Measurements from ENCODE around the gene CEND1. TPM values are rescaled to one million over a fixed set of nuclear protein-coding genes. Genes with fewer than 3 reads are reported as not detected.
A peak's percentile ranks its signal among the peaks of the same experiment; 100 is the strongest.

The CEND1 gene
- polyA plus RNA-seq, 1 donor from 2014 or later = 0.99 TPM

GRCh38 chr11:788953-789940 lies 643 bp downstream of the CEND1 start:
- no peaks in the 10 kb centered on the region for H3K36me3 Mint-ChIP-seq
- no peak overlapping the region for H3K27ac Mint-ChIP-seq
- H3K27me3 Mint-ChIP-seq = peaks cover 6% of the 10 kb centered on the region
- no peaks in the 10 kb centered on the region for H3K4me1 Mint-ChIP-seq
- H3K9me3 Mint-ChIP-seq = no peaks in the 10 kb centered on the region
- H3K4me3 Mint-ChIP-seq = peak overlapping the region in 2 of 4 donors; percentile 21 to 38

- Mint-ChIP-seq H3K36me3 (no peaks in the 10 kb centered on the region), H3K9me3 (no peaks in the 10 kb centered on the region), H3K27ac (no peak overlapping the region), H3K4me1 (no peaks in the 10 kb centered on the region), H3K4me3 (no peak overlapping the region), H3K27me3 (peaks cover 6% of the 10 kb centered on the region)
These were observed 1.8 kb downstream of the CEND1 start for GRCh38 chr11:788009-788640.

- Mint-ChIP-seq H3K27ac (peak overlapping the region in 1 of 3 donors; percentile 62), H3K27me3 (peaks cover 6% of the 10 kb centered on the region), H3K36me3 (no peaks in the 10 kb centered on the region), H3K4me1 (no peaks in the 10 kb centered on the region), H3K4me3 (no peak overlapping the region), H3K9me3 (no peaks in the 10 kb centered on the region)
These were observed 2.7 kb downstream of the CEND1 start for GRCh38 chr11:787084-787675.

DNA sequence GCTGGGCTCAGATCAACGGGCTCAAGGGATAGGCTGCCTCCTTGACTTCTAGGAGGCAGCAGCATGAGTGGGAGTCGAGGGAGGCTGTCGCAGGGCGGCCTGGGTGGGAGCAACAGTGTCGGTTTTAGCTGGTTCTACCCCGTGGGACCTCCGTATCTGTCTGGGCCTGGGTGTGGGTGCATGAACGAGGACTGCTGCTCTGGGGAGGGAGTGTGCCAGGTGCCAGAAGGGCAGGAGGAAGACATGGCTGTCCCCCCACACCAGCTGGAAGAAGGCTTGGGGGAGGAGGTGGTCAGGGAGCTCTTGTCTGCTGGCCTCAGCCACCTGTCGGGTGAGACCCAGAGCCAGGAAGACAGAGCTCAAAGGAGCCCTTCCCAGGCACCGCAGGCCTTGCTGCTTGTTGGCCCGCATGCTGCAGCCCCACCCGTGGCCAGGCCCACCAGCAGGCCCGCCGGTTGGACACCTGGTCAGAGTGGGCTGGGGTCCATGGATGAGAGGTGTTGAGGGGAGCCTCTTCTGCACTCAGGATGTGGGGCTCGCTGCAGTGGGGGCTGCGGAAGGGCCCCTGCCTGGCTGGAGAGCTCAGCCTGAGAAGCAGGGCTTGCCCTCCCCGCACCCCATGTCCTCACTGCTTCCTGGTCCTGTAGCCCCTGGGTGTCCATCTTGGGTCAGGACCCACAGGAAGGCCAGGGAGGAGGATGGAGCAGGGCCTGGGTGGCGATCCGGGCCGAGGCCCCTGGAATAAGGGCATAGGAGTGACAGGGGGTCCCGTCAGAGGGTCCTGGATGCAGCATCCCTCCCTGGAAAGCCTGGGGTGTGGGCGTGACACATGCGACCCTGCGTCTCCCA lies 3.4 kb downstream of the CEND1 start:
- H3K4me1 Mint-ChIP-seq = no peaks in the 10 kb centered on the region
- H3K9me3 Mint-ChIP-seq = no peaks in the 10 kb centered on the region
- peak overlapping the region in 2 of 3 donors; percentile 45 to 67 for H3K27ac Mint-ChIP-seq
- H3K36me3 Mint-ChIP-seq = no peaks in the 10 kb centered on the region
- H3K4me3 Mint-ChIP-seq = peak overlapping the region in 2 of 4 donors; percentile 50 to 52
- peaks cover 6% of the 10 kb centered on the region for H3K27me3 Mint-ChIP-seq

GRCh38 chr11:783581-784015 lies 6.3 kb downstream of the CEND1 start:
- H3K27ac Mint-ChIP-seq = peak overlapping the region in 1 of 3 donors; percentile 39
- H3K4me1 Mint-ChIP-seq = no peaks in the 10 kb centered on the region
- no peaks in the 10 kb centered on the region for H3K9me3 Mint-ChIP-seq
- H3K4me3 Mint-ChIP-seq = no peak overlapping the region
- H3K36me3 Mint-ChIP-seq = no peaks in the 10 kb centered on the region
- peaks cover 3% of the 10 kb centered on the region for H3K27me3 Mint-ChIP-seq

DNA sequence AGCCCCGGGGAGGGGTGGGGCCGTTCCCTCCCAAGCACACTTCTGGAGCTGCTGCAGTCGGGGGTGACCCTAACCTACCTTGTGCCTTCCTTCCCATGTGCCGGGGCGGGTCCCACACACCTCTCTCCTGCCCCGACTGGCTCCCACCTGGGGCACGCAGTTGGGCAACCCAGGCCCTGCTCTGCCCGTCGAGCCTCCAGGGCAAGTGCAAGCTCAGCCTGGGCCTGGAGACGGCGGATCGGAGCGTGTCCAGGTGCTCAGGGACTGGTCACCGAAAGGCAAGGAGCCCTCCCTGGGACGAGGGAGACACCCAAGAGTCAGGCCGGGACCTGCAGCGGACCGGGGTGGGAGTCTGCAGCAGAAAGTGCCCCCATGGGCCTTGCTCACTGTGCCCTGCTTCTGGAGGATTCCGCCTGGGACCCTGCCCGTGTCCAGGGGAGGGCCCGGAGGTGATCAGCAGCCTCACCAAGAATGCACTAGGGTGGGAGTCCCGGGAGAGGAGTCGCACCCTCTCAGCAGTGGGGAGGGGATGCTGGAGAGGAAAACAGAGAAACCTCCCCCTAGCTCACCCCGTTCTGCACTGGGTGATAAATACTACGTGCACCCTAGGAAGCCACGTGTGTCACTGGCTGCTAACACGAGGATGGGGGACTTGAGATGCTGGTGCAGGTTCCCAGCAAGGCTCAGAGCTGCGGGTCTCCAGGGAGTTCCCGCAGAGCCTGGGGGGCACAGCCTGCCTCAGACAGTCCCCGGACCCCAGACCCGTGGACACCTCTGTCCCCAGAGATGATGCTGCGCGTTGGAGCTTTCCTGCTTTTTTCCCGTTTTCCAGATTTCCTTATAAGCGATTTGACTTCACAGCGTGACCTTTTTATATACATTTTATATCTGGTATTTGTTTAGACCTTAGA lies 7.4 kb downstream of the CEND1 start:
- no peak overlapping the region for H3K4me3 Mint-ChIP-seq
- no peaks in the 10 kb centered on the region for H3K4me1 Mint-ChIP-seq
- H3K9me3 Mint-ChIP-seq = no peaks in the 10 kb centered on the region
- no peaks in the 10 kb centered on the region for H3K36me3 Mint-ChIP-seq
- H3K27ac Mint-ChIP-seq = no peak overlapping the region
- H3K27me3 Mint-ChIP-seq = peaks cover 3% of the 10 kb centered on the region

DNA sequence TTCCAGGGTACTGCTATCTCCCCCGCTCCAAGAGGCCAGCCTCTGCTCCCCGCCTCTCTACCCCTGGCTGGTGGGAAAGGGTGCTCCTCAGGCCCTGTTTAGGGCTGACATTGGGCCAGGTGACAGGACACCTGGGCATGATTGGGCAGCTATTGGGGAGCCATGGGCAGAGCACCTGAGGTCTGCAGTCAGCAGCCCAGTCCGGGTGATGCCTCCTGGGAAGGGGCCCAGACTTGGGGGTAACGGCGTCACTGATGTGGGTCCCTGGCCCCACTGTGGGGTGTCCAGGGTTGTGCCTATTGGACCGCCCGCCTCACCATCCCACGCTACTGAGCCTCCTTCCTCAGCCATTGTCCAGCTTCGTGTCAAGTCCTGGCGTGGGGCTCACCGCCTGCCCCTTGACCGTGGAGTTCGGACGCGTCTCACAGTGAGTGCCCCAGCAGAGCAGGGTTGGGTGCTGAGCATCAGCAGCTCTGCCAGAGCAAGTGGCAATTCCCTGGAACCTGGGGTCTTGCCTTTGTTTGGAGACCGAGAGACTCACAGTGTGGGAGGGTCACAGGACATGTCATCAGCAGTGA lies 9.8 kb downstream of the CEND1 start:
- Mint-ChIP-seq H3K9me3 (no peaks in the 10 kb centered on the region), H3K36me3 (no peaks in the 10 kb centered on the region), H3K27ac (peak overlapping the region in 1 of 3 donors; percentile 62), H3K4me1 (peaks cover 0 to 8% (median 6%) of the 10 kb centered on the region in 3 donors), H3K27me3 (peaks cover 3% of the 10 kb centered on the region), H3K4me3 (peak overlapping the region in 3 of 4 donors; percentile 28 to 50 (median 37))

DNA sequence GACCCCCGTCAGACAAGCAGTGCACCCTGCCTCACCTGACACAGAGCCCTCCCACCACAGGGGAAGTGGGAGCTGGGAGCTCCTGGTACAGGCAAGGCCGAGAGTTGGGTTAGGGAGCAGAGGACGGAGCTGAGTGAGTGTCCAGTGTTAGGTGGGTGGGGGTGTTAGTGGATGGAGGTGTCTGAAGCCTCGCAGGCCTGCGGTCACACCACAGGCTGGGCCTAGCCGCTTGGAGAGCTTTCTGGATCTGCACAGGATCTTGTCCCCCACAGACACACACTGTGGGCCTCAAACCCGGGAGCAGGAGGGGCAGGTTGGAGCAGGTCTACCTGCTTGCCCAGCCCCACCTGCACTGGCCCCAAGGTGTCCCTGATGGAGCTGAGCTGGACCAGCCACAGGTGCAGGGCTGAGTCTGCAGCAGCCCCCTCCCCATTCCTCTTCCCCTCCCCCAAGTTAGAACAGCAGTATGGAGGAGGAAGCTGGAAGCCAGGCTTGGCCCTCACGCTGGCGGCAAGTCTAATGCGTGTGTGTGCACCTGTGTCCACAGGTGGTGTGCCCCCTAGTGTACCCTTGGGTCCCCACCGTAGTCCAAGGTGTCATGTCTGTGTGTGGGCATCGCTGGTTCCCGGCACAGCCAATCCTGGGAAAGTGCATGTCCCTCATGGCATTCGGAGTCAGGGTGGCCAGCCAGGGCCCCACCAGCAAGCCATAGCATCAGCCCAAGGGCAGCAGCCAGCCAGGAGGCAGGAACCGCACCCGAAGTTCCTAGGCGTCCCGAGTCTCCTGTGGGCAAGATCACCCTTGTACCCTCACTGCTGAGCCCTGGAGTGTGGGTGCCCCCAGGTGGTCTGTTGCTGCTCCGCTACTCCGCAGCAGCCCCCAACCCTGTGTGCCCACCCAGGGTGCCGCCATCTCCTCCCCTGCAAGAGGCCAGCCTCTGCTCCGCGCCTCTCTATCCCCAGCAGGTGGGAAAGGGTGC lies 10.6 kb downstream of the CEND1 start:
- Mint-ChIP-seq H3K4me1 (peaks cover 0 to 8% (median 6%) of the 10 kb centered on the region in 3 donors), H3K4me3 (peak overlapping the region; percentile 28 to 55 (median 44)), H3K27ac (peak overlapping the region in 1 of 3 donors; percentile 62), H3K27me3 (no peaks in the 10 kb centered on the region), H3K9me3 (no peaks in the 10 kb centered on the region), H3K36me3 (no peaks in the 10 kb centered on the region)

DNA sequence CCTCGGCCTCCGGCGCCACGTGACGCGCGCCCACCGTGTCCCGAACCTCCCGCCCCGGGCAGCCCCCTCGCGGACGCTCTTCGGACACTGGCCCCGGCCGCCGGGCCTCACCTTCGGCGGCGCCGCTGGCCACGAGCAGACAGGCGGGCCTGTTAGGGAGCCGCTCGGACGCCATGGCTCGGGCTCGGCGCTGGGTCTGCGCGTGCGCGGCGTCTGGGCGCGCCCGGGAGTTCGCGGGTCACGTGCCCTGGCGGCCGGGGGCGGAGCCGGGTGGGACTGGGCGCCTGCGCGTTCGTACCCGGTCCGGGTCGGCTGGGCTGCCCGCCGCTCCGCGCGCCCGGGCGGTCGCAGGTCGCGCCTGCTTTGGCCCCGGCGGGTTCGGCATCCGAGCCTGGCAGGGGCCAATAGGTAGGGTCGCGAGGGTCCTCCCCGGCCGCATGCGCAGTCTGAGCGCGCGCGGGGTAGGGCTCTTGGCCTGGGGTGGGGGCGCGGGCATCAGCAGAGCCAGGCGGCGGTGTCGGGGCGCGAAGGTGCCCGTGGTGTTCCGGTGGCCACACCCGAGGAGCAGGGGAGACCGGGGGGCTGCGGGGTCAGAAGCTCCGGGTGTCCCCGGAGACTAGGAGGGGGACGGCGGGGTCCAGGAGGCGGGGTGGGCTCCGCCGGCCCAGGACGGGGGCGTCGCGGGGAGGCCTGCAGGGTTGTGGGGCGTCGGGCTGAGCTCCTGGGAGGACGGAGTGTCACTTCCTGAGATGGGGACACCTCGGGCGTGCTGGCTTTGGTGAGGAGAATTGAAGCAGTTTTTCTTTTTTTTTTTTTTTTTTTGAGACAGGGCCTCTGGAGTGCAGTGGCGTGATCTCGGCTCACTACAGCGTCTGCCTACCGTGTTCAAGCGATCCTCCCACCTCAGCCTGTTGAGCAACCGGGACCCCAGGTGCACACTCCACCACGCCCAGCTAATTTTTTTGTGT lies 12.3 kb downstream of the CEND1 start, which contains the start of gene GATD1:
Gene GATD1 (minus strand): TSS at position 200 of the 968 bp plus-strand sequence. CDS start 25 bp downstream, at position 175.
- Mint-ChIP-seq H3K9me3 (no peaks in the 10 kb centered on the region), H3K4me3 (peak within 1 kb of the TSS; percentile 72 to 93 (median 86)), H3K36me3 (no peaks in the 10 kb centered on the region), H3K27ac (peak within 1 kb of the TSS; percentile 28 to 78 (median 46)), H3K4me1 (peaks cover 0 to 8% (median 6%) of the 10 kb centered on the region in 3 donors), H3K27me3 (no peaks in the 10 kb centered on the region)

GRCh38 chr11:776561-777287 lies 13.2 kb downstream of the CEND1 start:
- Mint-ChIP-seq H3K36me3 (no peaks in the 10 kb centered on the region), H3K27me3 (no peaks in the 10 kb centered on the region), H3K27ac (peak overlapping the region in 2 of 3 donors; percentile 39 to 78), H3K4me3 (peak overlapping the region; percentile 66 to 93 (median 82)), H3K4me1 (peaks cover 0 to 8% (median 6%) of the 10 kb centered on the region in 3 donors), H3K9me3 (no peaks in the 10 kb centered on the region)

DNA sequence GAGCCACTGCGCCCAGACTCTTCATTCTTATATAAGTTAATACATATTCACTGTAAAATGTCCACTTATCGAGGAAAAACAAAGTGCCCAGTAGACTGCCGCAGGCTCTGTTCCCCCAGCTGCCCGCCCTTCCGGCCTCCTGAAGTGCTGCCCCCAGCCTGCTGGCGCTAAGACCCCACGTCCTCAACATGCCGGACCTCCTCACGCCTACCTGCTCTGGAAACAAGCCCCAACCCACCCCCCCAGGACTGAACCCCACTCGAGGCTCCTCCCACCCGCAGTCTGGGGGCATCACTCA lies 13.7 kb downstream of the CEND1 start:
- Mint-ChIP-seq H3K9me3 (no peaks in the 10 kb centered on the region), H3K4me1 (peaks cover 0 to 8% (median 6%) of the 10 kb centered on the region in 3 donors), H3K27me3 (no peaks in the 10 kb centered on the region), H3K36me3 (no peaks in the 10 kb centered on the region), H3K27ac (peak overlapping the region in 2 of 3 donors; percentile 39 to 78), H3K4me3 (peak overlapping the region; percentile 66 to 93 (median 82))
